ENCODE measurements around the gene TAF1.
"Not testable (repeated sequence)": the region's sequence is repeated elsewhere in the genome, so short reads cannot be mapped to it uniquely, and the experiment has no call there.

TAF1 gene

DNA sequence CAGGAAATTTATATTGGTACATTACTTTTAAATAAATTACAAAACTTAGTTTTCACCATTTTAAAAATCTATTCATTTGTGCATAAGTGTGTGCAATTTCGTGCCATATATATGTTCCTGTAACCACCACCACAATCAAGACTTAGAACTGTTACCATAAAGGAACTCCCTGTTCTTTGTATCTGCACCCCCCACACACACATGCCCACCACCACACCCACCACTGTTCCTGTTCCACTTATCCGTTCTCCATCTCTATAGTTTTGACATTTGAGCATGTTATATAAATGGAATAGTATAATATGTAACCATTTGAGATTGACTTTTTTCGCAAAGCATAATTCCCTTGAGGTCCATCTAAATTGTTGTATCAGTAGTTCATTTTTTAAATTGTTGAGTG lies 73.7 kb downstream of the TAF1 start:
- peak; percentile 53 for DNase-seq

DNA sequence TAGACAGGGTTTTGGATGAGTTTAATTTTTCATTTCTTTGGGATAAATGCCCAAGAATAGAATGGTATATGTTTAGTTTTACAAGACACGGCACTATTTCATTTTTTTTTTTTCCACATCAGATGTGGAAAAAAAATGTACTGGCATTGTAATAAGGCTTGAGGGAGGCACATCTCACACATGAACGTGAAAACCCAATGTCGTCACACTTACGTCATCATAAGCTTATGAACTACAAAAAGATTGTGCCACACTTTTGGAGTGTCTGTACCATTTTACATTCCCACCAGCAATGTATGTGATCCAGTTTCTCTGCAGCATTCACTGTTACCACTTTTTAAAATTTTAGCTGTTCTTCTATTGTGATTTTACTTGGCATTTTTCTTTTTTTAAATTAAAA lies 74.2 kb downstream of the TAF1 start:
- no peak for DNase-seq

DNA sequence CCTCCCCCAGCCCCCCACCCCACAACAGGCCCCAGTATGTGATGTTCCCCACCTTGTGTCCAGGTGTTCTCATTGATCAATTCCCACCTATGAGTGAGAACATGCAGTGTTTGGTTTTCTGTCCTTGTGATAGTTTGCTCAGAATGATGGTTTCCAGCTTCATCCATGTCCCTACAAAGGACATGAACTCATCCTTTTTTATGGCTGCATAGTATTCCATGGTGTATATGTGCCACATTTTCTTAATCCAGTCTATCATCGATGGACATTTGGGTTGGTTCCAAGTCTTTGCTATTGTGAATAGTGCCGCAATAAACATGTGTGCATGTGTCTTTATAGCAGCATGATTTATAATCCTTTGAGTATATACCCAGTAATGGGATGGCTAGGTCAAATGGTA lies 75.7 kb downstream of the TAF1 start:
- not testable (repeated sequence) for DNase-seq

DNA sequence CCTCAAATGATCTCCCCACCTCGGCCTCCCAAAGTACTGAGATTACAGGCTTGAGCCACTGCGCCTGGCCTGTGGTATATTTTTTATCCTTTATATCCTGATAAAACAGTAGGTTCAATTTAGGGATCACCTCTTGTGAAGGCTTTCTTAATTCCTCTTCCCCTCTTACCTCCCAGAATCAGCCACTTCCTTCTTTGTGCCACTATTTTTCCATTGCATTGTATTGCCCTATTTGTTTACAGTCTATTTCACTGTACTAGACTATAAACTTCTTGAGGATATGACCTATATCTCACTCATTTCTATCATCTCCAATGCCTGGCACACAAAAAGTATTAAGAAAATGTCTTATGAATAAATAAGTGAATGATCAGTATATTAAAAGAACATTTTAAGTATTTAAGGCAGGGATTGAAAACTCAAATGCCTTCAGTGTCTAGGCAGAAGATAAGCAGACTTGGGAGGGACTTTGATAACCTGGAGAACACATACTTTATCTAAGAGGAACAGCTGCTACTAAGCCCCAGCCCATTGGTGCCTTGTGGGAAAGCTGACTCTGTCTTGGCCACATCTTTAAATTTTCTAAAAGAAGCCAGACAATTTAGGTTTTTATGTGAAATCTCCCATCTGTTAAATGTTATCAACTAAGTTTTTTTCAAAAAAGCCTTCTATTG lies 84.4 kb downstream of the TAF1 start:
- peak; percentile 91 for DNase-seq

DNA sequence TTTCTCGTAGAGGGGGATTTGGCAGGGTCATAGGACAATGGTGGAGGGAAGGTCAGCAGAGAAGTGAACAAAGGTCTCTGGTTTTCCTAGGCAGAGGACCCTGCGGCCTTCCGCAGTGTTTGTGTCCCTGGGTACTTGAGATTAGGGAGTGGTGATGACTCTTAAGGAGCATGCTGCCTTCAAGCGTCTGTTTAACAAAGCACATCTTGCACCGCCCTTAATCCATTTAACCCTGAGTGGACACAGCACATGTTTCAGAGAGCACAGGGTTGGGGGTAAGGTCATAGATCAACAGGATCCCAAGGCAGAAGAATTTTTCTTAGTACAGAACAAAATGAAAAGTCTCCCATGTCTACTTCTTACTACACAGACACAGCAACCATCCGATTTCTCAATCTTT lies 85.4 kb downstream of the TAF1 start:
- DNase-seq: not testable (repeated sequence)

DNA sequence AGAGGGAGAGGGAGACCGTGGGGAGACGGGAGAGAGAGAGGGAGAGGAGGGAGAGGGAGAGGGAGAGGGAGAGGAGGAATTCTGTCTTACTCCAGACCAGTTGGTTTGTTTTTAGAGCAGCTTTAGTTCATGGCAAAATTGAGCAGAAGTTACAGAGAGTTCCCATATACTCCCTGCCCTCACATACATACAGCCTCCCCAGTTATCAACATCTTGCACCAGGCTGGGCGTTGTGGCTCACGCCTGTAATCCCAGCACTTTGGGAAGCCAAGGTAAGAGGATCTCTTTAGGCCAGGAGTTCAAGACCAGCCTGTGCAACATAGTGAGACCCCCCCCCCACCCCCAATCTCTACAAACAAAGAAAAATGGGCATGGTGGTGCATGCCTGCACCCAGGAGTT lies 86.9 kb downstream of the TAF1 start:
- no peak for DNase-seq

DNA sequence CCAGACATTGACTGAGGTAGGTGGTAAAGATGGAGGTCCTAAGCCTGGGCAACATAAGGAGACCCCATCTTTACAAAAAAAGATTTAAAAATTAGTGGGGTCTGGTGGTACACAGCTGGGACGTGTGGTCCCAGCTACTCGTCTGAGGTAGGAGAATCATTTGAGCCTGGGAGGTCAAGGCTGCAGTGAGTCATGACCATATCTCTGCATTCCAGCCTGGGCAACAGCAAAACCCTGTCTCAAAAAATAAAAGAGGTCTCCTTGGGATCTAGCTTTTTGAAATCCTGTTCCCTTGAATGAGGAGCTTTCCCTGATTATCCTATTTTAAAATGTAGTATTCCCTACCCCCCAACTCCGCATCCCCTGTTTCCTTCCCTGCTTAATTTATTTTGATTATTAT lies 88.1 kb downstream of the TAF1 start:
- no peak for DNase-seq

DNA sequence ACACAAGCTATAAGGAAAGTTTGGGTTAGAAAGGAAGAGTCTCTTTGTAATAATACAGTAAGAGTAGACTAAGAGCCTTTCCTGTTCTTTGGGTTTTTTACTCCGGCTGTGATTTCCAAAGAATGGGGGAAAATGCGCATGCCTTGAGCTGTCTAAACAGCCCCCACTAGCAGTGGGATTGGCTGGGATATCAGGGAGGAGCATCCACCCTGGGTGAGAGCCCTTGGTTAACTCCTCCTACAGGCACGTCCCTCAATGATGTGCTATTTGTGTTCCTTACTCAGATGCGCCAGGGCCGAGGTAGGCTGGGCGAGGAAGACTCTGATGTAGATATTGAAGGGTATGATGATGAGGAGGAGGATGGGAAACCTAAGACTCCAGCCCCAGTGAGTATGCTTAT lies 92.7 kb downstream of the TAF1 start:
- DNase-seq: no peak

DNA sequence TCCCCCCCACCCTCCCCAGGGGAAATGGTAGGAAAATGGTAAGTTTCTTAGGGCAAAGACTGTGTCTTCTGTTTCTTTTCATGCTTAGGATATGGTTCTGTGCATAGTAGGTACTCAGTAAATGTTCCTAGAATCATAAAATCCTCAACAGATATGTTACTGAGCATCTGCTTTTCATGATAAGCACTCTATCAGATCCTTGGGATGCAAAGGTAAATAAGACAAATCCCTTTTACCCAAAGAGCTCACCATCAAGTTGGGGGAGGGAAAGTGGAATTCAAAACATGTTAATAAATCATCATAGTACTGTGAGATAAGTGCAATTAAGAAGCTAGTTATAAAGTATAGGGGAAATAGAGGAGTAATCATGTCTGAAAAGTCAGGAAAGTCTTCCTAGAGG lies 98.8 kb downstream of the TAF1 start:
- DNase-seq: no peak

DNA sequence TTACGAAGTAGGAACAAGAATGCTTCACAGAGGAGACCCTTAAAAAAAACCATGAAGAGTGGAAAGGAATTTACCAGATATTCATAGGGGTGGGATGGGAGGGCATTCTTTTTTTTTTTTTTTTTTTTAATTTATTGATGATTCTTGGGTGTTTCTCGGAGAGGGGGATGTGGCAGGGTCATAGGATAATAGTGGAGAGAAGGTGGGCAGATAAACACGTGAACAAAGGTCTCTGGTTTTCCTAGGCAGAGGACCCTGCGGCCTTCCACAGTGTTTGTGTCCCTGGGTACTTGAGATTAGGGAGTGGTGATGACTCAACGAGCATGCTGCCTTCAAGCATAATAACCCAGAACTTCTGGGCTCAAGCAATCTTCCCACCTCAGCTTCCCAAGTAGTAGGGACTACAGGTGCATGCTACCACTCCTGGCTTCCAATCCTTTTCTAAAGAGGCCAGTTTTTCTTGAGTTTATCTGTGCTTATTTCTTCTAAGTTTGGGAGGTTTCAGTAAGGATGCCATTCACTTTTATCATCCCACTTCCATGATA lies 100.9 kb downstream of the TAF1 start:
- no peak for DNase-seq

DNA sequence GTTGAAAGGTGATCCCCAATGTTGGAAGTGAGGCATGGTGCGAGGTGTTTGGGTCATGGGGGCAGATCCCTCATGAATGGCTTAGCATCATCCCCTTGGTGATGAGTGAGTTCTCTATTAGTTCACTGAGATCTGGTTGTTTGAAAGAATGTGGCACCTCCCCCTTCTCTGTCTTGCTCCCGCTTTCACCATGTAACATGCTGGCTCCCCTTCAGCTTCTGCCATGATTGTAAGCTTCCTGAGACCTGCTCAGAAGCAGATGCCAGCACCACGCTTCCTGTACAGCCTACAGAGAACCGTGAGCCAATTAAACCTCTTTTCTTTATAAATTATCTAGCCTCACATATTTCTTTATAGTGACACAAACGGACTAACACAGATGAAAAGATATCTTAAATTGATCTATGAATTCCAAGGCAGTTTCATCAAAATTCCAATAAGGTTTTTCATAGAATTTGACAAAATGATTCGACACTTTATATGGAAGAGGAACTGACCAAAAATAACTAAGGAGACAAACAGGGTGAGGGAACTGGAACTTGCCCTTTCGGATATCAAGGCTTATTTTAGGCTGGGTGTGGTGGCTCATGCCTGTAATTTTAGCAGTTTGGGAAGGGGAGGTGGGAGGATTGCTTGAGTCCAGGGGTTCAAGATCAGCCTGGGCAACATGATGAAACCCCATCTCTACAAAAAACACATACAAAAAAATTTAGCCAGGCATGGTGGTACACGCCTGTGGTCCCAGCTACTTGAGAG lies 109.8 kb downstream of the TAF1 start:
- DNase-seq: no peak

DNA sequence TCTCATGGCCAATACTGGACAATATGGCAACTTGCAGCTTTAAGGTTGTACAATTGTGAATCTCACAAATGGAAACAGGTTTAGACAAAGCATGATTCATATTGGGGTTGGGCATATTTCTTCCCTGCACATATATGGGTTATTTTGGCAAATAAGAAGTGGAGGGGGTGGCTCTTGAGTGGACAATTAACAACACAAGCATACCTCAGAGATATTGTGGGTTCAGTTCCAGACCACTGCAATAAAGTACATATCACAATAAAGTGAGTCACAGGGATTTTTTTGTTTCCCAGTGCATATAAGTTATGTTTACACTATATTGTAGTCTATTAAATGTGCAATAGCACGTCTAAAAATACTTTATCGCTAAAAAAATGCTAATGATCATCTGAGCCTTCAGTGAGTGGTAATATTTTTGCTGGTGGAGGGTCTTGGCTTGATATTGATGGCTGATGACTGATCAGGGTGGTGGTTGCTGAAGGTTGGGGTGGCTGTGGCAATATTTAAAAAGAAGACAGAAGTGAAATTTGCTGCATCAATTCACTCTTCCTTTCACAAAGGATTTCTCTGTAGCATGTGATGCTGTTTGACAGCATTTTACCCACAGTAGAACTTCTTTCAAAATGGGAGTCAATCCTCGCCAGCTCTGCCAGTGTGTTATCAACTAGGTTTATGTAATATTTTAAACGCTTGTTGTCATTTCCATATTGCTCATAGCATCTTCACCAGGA lies 116.2 kb downstream of the TAF1 start:
- no peak for DNase-seq

DNA sequence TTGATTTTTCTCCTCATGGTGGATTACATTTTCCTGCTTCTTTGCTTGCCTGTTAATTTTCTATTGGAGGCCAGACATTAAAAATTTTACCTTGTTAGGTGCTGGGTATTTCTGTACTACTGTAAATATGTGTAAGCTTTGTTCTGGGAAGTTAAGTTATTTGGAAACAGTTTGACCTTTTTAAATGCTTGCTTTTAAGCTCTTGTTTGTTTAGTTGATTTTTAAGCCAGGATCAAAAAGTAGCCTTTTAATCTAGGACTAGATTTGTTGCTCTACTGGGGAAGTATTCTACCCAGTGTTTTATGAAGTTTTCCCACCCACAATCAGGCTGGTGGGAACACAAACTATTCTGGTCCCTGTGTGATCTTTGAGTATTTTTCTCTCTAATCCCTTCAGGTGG lies 121.7 kb downstream of the TAF1 start:
- DNase-seq: no peak

DNA sequence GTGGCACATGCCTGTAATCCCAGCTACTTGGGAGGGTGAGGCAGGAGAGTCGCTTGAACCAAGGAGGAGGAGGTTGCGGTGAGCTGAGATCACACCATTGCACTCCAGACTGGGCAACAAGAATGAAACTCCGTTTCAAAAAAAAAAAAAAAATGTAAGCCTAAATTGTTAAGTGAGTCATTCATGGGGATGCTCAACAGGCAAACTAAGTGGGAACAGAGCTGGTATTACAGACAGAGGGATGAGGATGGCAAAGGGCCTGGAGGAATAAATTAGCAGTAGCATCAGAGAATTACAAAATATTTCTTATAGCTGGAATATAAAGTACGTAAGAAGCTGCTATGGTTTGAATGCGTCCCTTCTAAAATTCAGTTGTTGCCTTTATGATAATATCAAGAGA lies 123.4 kb downstream of the TAF1 start:
- no peak for DNase-seq

DNA sequence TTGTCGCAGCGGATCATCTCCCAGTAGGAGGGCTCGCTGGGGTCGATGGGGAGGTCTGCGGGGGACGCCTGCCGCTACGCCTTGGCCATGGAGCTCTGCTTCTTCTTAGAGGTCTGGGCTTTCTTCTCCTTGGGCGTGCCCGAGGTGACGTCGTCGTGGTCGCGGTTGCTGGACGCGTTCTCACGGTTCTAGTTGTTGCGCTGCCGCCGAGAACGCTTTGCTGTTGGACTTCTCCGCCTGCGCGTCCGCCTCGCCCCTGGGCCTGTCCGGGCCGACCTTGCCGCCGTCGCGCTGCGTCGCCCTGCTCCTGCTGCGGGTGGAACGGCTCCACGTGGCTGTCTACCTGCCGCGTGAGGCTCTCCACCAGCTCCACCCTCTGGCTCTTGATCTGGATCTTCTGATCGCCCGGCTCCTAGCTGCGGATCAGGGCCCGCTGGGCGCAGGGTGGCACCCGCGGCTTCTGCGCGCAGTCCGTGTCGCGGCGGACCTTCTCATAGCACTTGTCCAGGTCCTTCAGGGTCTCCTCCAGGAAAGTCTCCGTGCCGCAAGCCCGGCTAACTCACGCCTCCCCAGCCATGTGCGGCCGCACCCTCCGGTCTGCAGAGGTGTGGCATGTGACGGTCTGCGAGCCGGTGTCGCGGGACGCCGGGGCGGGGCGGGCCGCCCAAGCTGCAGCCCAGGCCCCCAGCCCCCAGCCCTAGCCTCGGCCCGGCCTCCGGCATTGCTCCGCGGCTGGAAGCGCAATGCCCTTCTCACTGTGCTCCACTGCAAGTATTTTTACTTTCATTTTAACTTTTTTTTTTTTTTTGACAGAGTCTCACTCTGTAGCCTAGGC lies 126.3 kb downstream of the TAF1 start:
- peak; percentile 69 for DNase-seq

DNA sequence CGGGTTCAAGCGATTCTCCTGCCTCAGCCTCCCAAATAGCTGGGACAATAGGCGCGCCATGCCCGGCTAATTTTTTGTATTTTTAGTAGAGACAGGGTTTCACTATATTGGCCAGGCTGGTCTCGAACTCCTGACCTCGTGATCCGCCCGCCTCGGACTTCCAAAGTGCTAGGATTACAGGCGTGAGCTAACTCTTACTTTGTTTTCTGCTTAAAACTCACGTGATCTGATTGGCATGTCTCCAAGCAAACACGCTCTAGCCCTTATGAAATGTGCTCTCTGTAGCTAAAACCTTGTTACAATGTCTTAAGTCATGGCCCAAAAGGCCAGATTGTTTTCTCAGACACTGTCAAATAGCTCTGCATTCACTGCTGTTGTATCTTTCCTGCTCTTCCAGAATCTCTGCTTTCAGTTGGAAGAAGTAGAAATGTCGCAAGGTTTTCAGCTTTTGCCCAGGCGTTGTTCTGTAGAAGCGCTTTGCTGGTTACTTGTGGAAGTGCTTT lies 127.0 kb downstream of the TAF1 start:
- DNase-seq: peak; percentile 24

DNA sequence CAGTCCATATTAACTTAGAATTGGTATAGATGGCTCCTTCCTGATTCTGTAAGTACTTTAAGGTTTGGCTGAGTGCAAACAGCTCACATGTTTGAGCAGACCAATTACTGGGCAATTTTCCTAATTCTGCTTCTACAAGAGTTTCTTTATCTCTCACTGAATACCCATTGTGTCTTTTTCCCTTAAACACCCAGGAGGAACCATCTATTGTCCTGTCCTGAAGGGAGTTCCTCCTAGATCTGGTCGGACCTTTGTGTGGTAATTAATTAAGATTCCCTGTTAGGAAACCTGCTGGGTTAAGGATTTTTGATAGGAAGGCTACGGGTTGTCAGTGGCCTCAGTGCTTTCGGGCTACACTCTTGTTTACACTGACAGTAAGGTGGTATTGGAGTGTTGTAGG lies 129.8 kb downstream of the TAF1 start:
- not testable (repeated sequence) for DNase-seq

DNA sequence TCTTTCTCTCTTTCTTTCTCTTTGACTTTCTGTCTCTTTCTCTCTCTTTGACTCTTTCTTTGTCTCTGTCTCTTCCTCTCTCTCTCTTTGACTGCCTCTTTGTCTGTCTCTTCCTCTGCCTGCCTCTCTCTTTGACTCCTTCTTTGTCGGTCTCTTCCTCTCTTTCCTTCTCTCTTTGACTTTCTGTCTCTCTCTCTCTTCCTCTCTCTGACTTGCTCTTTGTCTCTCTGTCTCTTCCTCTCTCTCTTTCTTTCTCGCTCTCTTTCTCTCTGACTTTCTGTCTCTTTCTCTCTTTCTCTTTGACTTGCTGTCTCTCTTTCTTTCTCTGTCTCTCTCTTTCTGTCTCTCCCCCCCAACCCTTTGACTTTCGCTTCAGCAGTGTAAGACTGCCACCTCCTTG lies 130.3 kb downstream of the TAF1 start:
- no peak for DNase-seq

DNA sequence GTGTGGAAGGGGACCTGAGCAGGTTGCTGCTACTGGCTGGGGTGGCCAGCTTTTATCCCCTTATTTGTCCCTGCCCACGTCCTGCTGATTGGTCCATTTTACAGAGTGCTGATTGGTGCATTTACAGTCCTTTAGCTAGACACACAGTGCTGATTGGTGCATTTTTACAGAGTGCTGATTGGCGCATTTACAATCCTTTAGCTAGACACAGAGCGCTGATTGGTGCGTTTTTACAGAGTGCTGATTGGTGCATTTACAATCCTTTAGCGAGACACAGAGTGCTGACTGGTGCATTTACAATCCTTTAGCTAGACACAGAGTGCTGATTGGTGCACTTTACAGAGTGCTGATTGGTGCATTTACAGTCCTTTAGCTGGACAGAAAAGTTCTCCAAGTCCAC lies 135.9 kb downstream of the TAF1 start:
- not testable (repeated sequence) for DNase-seq

DNA sequence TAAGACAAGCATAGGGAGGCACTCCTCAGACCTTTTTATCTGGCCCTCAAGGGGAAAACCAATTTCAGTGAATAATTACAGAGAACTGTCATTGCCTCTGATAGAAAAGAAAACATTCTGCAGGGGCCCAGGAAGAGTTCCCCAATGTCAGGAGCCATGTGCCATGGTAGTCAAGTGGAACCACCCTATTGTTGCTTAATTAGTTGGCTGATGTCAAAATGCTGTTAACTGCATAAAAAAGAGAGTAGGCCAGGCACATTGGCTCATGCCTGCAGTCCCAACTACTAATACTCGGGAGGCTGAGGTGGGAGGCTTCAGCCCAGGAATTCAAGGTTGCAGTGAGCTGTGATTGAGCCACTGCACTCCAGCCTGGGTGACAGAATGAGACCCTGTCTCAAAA lies 138.2 kb downstream of the TAF1 start:
- DNase-seq: no peak

DNA sequence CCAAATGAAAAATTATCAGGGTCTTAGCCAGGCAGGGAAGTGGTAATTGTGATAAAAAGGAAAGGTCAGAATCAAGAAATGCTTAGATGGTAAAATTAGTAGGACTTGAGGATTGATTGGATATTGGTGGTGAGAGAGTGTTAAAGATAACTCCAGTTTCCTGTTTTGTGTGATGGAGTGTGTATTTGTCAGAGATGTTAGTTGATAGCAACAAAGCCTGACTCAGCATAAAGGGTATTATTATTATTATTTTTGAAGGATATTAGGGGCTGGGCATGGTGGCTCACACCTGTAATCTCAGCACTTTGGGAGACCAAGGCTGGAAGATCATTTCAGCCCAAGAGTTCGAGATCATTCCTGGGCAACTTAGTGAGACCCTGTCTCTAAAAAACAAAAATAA lies 143.1 kb downstream of the TAF1 start:
- DNase-seq: no peak

DNA sequence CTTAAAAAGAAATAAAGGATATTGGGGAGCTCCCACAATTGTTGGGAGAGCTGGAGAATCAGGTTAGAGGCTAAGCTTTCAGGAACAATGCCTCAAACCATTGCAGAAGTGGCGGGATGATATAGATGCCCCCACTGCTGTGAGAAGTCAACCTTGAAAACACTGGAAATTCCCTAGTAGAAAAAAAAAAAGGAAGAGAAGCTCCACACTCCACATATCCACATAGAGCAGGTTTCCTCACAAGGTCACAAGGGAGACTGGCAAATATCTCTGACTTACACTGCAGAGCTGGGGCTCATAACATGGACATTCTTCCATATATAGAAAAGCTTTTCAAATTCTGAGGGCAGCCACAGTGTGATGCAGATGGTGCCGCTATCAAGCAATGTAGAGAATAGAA lies 144.0 kb downstream of the TAF1 start:
- DNase-seq: no peak

DNA sequence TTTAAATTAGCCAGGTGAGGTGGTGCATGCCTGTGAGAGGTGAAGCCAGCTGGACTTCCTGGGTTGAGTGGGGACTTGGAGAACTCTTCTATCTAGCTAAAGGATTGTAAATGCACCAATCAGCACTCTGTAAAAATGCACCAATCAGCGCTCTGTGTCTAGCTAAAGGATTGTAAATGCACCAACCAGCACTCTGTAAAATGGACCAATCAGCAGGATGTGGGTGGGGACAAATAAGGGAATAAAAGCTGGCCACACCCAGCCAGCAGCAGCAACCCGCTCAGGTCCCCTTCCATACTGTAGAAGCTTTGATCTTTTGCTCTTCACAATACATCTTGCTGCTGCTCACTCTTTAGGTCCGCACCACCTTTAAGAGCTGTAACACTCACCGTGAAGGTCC lies 147.6 kb downstream of the TAF1 start:
- DNase-seq: not testable (repeated sequence)

Data from hematopoietic multipotent progenitor cell treated with erythropoietin and hydrocortisone succinate and interleukin-3 and kit ligand, for 4 days (in vitro differentiated cells).